HEK293T (cell line): ENCODE data around the gene DMWD.

Experiments
- ELF4 ChIP-seq: fragments of 450-650 bp; IDR thresholded peaks from 2 replicates; pipeline ENCODE4 v1.6.1; 2017; ENCODE audit warnings: antibody characterized with exemption
- SUZ12 ChIP-seq: fragments of 450-650 bp; IDR thresholded peaks from 2 replicates; pipeline ENCODE4 v1.6.1; 2016; ENCODE audit warnings: mild to moderate bottlenecking

GRCh38 chr19:45746866-45747265 lies 45.8 kb downstream of the DMWD start:
- TF ChIP-seq ELF4 = no peak
- TF ChIP-seq SUZ12 = no peak
